GM12878 (cell line): ENCODE measurements around the gene BTBD1. TPM values are rescaled to one million over a fixed set of nuclear protein-coding genes. Genes with fewer than 3 reads are reported as not detected.

Source experiments
- ATAC-seq: fragments of 200-7000 bp; cut with Tn5 transposase; 3 replicates; pipeline ENCODE4 v1.9.1; 2020; ENCODE audit warnings: mild to moderate bottlenecking, moderate library complexity
- BruUV-seq: library from RNA; stranded (reverse); fragments of 400-500 nt; replicated peaks from 2 replicates; lab custom pipeline; 2021; lab: Mats Ljungman, UMichigan
- CTCF ChIA-PET: fragments of 300-600 bp; sonication (Branson Sonifier 250); formaldehyde crosslinking; extraction: SDS; loops from one replicate; lab custom pipeline; 2021; ENCODE audit warnings: inconsistent platforms; lab: Yijun Ruan, JAX
- POLR2A ChIA-PET: fragments of 350-600 bp; formaldehyde crosslinking; extraction: SDS; loops from one replicate; lab custom pipeline; 2021; ENCODE audit warnings: inconsistent platforms; lab: Charles Lee
- RAD21 ChIA-PET: fragments of 300-600 bp; sonication (Branson Sonifier 250); formaldehyde crosslinking; loops from one replicate; lab custom pipeline; 2023; ENCODE audit warnings: antibody characterized with exemption; ENCODE audit not compliant: unreplicated experiment; lab: Charles Lee
- SMC1A ChIA-PET: fragments of 300-600 bp; sonication (Branson Sonifier 250); formaldehyde crosslinking; loops from one replicate; lab custom pipeline; 2023; ENCODE audit not compliant: unreplicated experiment, uncharacterized antibody; lab: Charles Lee
- DNase-seq: peaks from one replicate; pipeline ENCODE4 v3.0.0-alpha.2; 2011; ENCODE audit warnings: low read depth, low spot score
- FAIRE-seq: peaks from 3 replicates; lab custom pipeline; 2011; peaks lifted over from hg19 to GRCh38; lab: Jason Lieb, UNC
- H2AFZ ChIP-seq: 2 replicates; pipeline ENCODE4 v1.6.0; 2011; ENCODE audit warnings: low read depth, low read length, control low read depth; ENCODE audit not compliant: control insufficient read depth
- H3K27ac ChIP-seq: 2 replicates; pipeline ENCODE4 v1.5.1; 2011; ENCODE audit warnings: control low read depth; ENCODE audit not compliant: control insufficient read depth, insufficient read depth
- H3K27me3 ChIP-seq, 2 experiments: replicated peaks in 1 of 2; 2 replicates each; pipeline versions ENCODE4 v1.6.0 to v1.6.1; 2011; ENCODE audit warnings: low read length in 1 of 2; ENCODE audit not compliant: control insufficient read depth in 2 of 2, insufficient read depth in 2 of 2
- H3K36me3 ChIP-seq, 2 experiments: 2 replicates each; pipeline ENCODE4 v1.5.1; 2011; ENCODE audit warnings: low read length in 1 of 2; ENCODE audit not compliant: control insufficient read depth in 2 of 2, insufficient read depth in 2 of 2
- H3K4me1 ChIP-seq: 2 replicates; pipeline ENCODE4 v1.6.1; 2011; ENCODE audit warnings: mild to moderate bottlenecking, low read length, moderate library complexity, mixed read lengths; ENCODE audit not compliant: control insufficient read depth, insufficient read depth
- H3K4me2 ChIP-seq: 2 replicates; pipeline ENCODE4 v1.6.0; 2011; ENCODE audit warnings: control low read depth; ENCODE audit not compliant: control insufficient read depth, insufficient read depth
- H3K4me3 ChIP-seq: fragments of 200-600 bp; sonication (generic); 2 replicates; pipeline ENCODE4 v1.5.1; 2016
- H3K79me2 ChIP-seq: 2 replicates; pipeline ENCODE4 v1.6.0; 2011; ENCODE audit warnings: low read length; ENCODE audit not compliant: control insufficient read depth, insufficient read depth
- H3K9ac ChIP-seq: 2 replicates; pipeline ENCODE4 v1.8.0; 2011; ENCODE audit warnings: low read length, control low read depth, mixed read lengths; ENCODE audit not compliant: control insufficient read depth, insufficient read depth
- H3K9me3 ChIP-seq: replicated peaks from 3 replicates; pipeline ENCODE4 v1.5.1; 2011; ENCODE audit warnings: mild to moderate bottlenecking, low read length; ENCODE audit not compliant: control insufficient read depth, insufficient read depth
- H4K20me1 ChIP-seq: 2 replicates; pipeline ENCODE4 v1.6.0; 2011; ENCODE audit not compliant: control insufficient read depth, insufficient read depth
- BMI1 ChIP-seq: fragments of 450-650 bp; IDR thresholded peaks from 2 replicates; pipeline ENCODE4 v1.6.1; 2016; ENCODE audit warnings: mild to moderate bottlenecking, moderate library complexity, borderline replicate concordance
- HDGF ChIP-seq: fragments of 450-650 bp; IDR thresholded peaks from 2 replicates; pipeline ENCODE4 v1.6.1; 2016; ENCODE audit warnings: antibody characterized with exemption
- HSF1 ChIP-seq: fragments of 150-350 bp; IDR thresholded peaks from 2 replicates; pipeline ENCODE4 v1.6.1; 2014; ENCODE audit warnings: mild to moderate bottlenecking, low read depth, low read length
- NFIC ChIP-seq: IDR thresholded peaks from 2 replicates; pipeline ENCODE4 v1.6.1; 2012; ENCODE audit warnings: low read depth, mild to moderate bottlenecking, inconsistent platforms, low read length, moderate library complexity
- PAX5 ChIP-seq: IDR thresholded peaks from 2 replicates; pipeline ENCODE4 v1.6.1; 2011; ENCODE audit warnings: low read depth, low read length, borderline replicate concordance
- RB1 ChIP-seq: fragments of 450-650 bp; formaldehyde crosslinking; IDR thresholded peaks from 2 replicates; pipeline ENCODE4 v1.6.1; 2017; ENCODE audit warnings: mild to moderate bottlenecking, borderline replicate concordance
- SRF ChIP-seq, 2 experiments: IDR thresholded peaks; 2 replicates each; pipeline ENCODE4 v1.6.1; 2011; ENCODE audit warnings: low read depth in 2 of 2, low read length in 2 of 2, mild to moderate bottlenecking in 1 of 2, moderate library complexity in 1 of 2
- TBL1XR1 ChIP-seq: IDR thresholded peaks from 2 replicates; pipeline ENCODE4 v1.6.1; 2012; ENCODE audit warnings: low read depth, low read length, improper control_type of control experiment
- ZBTB40 ChIP-seq: fragments of 450-650 bp; IDR thresholded peaks from 2 replicates; pipeline ENCODE4 v1.6.1; 2016; ENCODE audit warnings: mild to moderate bottlenecking, moderate library complexity, borderline replicate concordance
- ZNF622 ChIP-seq: fragments of 450-650 bp; IDR thresholded peaks from 2 replicates; pipeline ENCODE4 v1.6.1; 2017; ENCODE audit warnings: mild to moderate bottlenecking, inconsistent platforms
- WGBS: methylation state at CpG from one replicate; pipeline ENCODE4 v1.1.6; 2016; ENCODE audit warnings: low lambda C conversion rate; ENCODE audit not compliant: insufficient replicate concordance, insufficient coverage; ENCODE audit errors: missing lambda C conversion rate; 5-methylcytosine and 5-hydroxymethylcytosine counted together
- in situ Hi-C: fragments of 300-500 bp; cut with MboI; formaldehyde crosslinking; loops from 9 replicates; pipeline ENCODE4 v1.14.3; 2018; ENCODE audit warnings: mixed read lengths
- intact Hi-C: fragments of 100-400 bp; cut with micrococcal nuclease; formaldehyde crosslinking; loops from one replicate; pipeline ENCODE4 v1.14.2; 2022; ENCODE audit not compliant: unreplicated experiment
- polyA plus RNA-seq, 11 experiments: library from polyadenylated mRNA; depleted of rRNA in 4 of 11; unstranded in 6 of 11; stranded (reverse) in 5 of 11; fragments of >200 nt; fragmentation: Nextera tagmentation in 4 of 11; fragmentation: Illumina TruSeq in 1 of 11; extraction: Ambion mirVana in 4 of 11; extraction: Trizol in 1 of 11; gene quantifications; 1 replicate in 1 of 11; 2 replicates in 10 of 11; pipeline versions ENCODE4 v1.2.1 to v1.2.3, GENCODE V29; 2011 to 2016; ENCODE audit warnings: inconsistent platforms in 2 of 11, missing spikeins in 2 of 11, low read depth in 1 of 11
- total RNA-seq, 4 experiments: library from RNA; depleted of rRNA in 3 of 4; stranded (reverse); fragments of >200 nt in 3 of 4; fragmentation: Illumina TruSeq in 1 of 4; extraction: Trizol in 1 of 4; gene quantifications; 2 replicates each; pipeline versions ENCODE4 v1.2.1 to v1.2.3, GENCODE V29; 2013 to 2021

The BTBD1 gene
- total and polyA plus RNA-seq, 10 of the 15 experiments (the other 5 are each of a cell fraction or from before 2014, with no cell fraction given), result 17.5 to 90.4 (median 73.1) TPM

- no peaks in the 10 kb centered on the region for H3K27me3 ChIP-seq
- TF ChIP-seq RB1, result no peak
- TF ChIP-seq TBL1XR1, result no peak
- no peak for TF ChIP-seq BMI1
- no peak for TF ChIP-seq NFIC
- no peak for TF ChIP-seq HDGF
- no peak for TF ChIP-seq PAX5
- TF ChIP-seq ZNF622, result no peak
- no peak for TF ChIP-seq HSF1
- TF ChIP-seq ZBTB40, result no peak
- no peak for TF ChIP-seq SRF (IDR thresholded peaks at IDR 0.05; ENCODE audit: low read depth in 2 of 2, low read length in 2 of 2)
- no peak for ATAC-seq
- BruUV-seq, result no TSS peak
- CTCF ChIA-PET, result interaction anchor here (1.2 to 1.4 kb wide), 3 partner anchors 54 to 534 kb away, joined by 3 to 4 read pairs (median 3); partner anchors contain the start of gene HDGFL3
- peaks cover 75% of the 10 kb centered on the region for H3K79me2 ChIP-seq
- H3K9me3 ChIP-seq, result no peaks in the 10 kb centered on the region; the same call in 2 of the 3 replicates
- WGBS, result 1% methylated on average over 4 of the region's 4 CpGs
- SMC1A ChIA-PET, result interaction anchor here (0.7 to 1.2 kb wide), 3 partner anchors 9 to 65 kb away, joined by 3 to 7 read pairs (median 3); partner anchors contain the start of gene C15orf40
- H2AFZ ChIP-seq, result no peak overlapping the region
- H3K9ac ChIP-seq, result peak overlapping the region; percentile 94
- H3K27ac ChIP-seq, result peak overlapping the region; percentile 93
- H3K4me1 ChIP-seq, result peaks cover 21% of the 10 kb centered on the region
- intact Hi-C loops, result loop anchor here (5.0 kb wide), 2 partner anchors 53 to 523 kb away; partner anchors contain the start of genes C15orf40 and RPS17
- RAD21 ChIA-PET, result interaction anchor here (0.9 to 1.4 kb wide), 3 partner anchors 53 to 315 kb away, joined by 3 to 4 read pairs (median 3); no protein-coding TSS in a partner anchor
- 0 out of 4 replicates have a peak, but pooled peaks cover 0 to 5% of the 10 kb centered on the region in 2 experiments for H3K36me3 ChIP-seq
- peaks cover 15% of the 10 kb centered on the region; the same call in 1 of the 2 replicates for H4K20me1 ChIP-seq
- POLR2A ChIA-PET, result interaction anchor here (1.1 kb wide), 1 partner anchor 144 kb away, joined by 3 read pairs; no protein-coding TSS in a partner anchor
- in situ Hi-C loops, result no loop called here
- peak overlapping the region; percentile 96 for H3K4me3 ChIP-seq
- no peak for DNase-seq
- peak overlapping the region; percentile 96 for H3K4me2 ChIP-seq
- no peak for FAIRE-seq
Observed at GRCh38 chr15:83064859-83065258, 2.2 kb downstream of the BTBD1 start.
